T-helper 2 cell (primary cell): ENCODE results near the gene SLC38A11.

ENCODE experiments used
- DNase-seq, 5 experiments: peaks; one replicate each; pipeline versions ENCODE4 v3.0.0 to v3.0.0-alpha.2; 2012 to 2022

The SLC38A11 gene

DNA sequence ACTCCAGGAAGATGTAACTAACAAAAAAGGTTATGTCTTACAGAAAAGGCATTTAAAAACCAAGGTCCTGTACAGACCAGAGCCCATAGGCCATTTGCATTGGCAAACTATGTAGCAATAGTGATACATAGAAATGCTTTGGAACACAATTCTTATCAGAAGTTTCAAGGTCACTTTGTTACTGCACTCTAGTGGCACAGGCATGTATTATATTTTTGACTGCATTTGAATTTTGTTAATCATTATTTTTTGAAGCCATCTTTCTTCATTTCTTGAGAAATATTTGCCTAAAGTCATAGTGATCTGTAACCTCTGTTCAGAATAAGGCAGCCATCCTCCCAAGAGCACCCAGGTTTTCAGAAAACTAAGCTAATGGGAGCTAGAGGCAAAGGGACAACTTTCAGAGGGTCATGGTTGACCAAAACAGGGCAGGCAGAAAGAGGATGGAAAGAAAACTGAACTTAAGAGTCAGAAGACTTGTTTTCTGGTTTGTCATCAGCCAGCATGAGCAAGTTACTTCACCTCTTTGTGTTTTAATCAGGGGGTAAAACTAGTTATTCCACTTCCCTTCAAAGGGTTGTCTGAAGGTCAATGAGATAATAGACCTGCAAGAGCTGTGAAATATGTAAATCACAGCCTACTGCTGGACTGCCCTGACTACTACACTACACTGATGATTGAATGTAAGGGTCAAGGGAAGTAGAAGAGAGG is 41.5 kb downstream of the SLC38A11 start:
- DNase-seq: peak in 1 of 5 experiments; percentile 46

DNA sequence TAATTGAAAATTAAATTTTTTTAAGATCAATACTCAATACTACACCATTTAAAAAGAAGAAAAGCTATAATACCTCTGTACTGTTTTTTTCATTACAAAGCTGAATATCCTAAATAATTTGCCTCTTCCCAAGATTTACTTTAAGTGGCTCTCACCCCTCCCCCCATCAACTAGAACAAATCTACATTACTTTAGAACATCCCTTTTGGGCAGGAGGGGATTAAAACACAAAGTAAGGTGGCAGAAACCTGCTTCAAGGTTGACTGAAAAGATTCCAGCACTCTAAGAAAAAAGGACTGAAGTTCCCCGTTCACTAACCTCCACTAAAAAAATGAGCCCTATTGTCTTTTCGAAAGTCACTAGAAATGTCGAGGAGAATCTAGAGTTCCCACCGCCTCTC is 42.3 kb downstream of the SLC38A11 start:
- no peak for DNase-seq

DNA sequence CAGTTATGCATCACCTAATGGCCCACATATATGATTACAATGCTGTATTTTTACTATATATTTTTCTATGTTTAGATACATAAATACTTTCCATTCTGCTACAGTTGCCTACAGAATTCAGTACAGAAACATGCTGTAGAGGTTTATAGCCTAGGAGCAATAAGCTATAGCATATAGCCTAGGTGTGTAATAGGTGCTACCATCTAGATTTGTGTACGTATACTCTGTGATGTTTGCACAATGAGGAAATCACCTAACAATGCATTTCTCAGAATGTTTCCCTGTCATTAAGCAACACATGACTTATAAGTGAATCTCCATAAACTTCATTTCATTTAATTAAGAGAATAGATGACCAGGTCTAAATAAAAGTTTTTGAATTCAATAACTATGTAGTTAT is 43.5 kb downstream of the SLC38A11 start:
- DNase-seq: no peak

GRCh38 chr2:164910101-164910899 is 45.0 kb downstream of the SLC38A11 start:
- peak in 1 of 5 experiments; percentile 96 for DNase-seq

DNA sequence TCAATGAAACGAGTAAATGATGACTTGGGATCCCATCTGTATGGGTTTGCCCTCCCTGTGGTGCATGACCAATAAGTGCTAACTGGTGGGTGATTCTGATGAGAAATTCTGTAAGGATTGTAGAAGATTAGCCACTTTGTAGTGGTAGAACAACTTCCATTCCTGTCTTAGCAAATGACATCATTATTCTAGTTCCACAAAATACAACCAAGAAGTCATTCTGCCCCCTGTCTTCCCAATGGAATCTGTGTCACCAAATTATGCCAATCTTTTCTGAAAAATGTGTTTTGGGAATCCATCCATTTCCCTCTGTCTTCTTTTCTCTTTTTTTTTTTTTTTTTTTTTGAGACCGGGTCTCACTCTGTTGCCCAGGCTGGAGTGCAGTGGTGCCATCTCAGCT is 48.4 kb downstream of the SLC38A11 start:
- no peak for DNase-seq

DNA sequence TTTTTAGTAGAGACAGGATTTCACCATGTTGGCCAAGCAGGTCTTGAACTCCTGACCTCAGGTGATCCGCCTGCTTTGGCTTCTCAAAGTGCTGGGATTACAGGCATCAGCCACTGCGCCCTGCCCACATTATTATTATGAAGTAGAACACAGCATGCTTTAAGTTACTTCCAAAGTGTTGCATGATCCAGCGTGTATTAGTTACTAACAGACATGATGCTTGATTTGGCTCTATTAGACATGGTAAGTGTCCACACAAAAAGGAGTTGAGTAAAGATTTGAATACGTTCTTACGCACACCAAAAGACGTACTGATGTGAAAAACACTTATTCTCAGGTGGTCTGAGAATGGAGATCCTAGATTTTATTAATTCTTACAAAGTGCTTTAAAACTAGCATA is 50.0 kb downstream of the SLC38A11 start:
- DNase-seq: no peak

- no peak for DNase-seq
Observed at GRCh38 chr2:164903951-164904350, 51.4 kb downstream of the SLC38A11 start.

- no peak for DNase-seq
Observed at GRCh38 chr2:164903204-164903603, 52.1 kb downstream of the SLC38A11 start.

GRCh38 chr2:164899121-164899520 is 56.2 kb downstream of the SLC38A11 start:
- DNase-seq: no peak

- no peak for DNase-seq
Observed at GRCh38 chr2:164898475-164898874, 56.9 kb downstream of the SLC38A11 start.

GRCh38 chr2:164897469-164898260 is 57.7 kb downstream of the SLC38A11 start:
- DNase-seq: no peak

- DNase-seq: peak in 1 of 5 experiments; percentile 88
Observed at GRCh38 chr2:164896634-164897355, 58.5 kb downstream of the SLC38A11 start.

DNA sequence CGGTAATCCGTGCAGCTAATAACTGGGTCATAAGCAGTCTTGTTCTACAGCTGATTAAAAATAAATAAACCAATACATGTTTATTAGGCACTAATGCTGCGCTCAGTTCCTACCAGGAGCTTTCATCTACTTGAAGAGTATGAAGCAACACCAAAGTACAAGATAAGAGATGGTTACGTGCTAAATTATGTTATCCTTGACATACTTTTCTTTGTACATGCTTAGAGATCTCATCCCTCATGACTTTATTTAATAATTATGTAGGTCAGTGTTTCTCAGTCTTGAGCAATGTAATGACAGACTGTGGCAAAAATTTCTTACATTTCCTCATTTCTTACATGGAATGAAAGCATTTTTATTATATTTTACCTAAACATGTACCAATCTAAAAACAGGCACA is 59.1 kb downstream of the SLC38A11 start:
- no peak for DNase-seq

DNA sequence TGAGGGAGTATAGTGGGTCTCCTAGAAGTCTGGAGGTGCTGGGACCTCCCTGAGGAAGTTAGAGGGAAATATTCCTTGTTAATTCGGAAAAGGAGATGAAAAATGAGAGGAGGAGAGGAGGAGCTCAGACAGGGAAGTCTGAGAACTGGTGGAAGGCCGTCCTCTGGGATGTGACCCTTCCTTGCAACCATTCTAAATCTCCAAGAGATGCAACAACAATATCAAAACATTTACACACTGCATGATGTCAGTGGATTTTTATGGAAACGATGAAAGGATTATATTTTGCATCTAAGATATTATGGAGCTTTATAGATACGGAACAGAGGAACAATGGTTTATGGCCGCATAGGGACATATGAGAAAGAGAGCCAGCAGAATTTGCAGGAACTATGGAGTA is 63.9 kb downstream of the SLC38A11 start:
- no peak for DNase-seq

- DNase-seq: peak in 1 of 5 experiments; percentile 30
Observed at GRCh38 chr2:164890544-164890943, 64.8 kb downstream of the SLC38A11 start.

DNA sequence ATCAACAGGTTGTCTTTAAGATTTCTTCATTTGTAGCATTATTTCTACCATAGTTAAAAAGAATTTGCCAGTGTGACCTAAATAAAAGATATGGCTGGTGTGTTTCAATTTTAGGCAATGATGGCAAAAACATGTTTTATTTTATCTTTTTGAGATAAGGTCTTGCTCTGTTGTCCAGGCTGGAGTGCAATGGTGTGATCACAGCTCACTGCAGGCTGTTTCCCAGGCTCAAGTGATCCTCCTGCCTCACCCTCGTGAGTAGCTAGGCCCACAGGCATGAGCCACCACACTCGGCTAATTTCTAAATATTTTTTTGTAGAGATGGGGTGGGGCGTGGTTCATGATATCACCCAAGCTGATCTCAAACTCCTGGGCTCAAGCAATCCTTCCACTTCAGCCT is 66.7 kb downstream of the SLC38A11 start:
- DNase-seq: no peak

- DNase-seq: no peak
Observed at GRCh38 chr2:164887434-164888144, 67.7 kb downstream of the SLC38A11 start.

- DNase-seq: no peak
Observed at GRCh38 chr2:164882276-164882675, 73.0 kb downstream of the SLC38A11 start.

DNA sequence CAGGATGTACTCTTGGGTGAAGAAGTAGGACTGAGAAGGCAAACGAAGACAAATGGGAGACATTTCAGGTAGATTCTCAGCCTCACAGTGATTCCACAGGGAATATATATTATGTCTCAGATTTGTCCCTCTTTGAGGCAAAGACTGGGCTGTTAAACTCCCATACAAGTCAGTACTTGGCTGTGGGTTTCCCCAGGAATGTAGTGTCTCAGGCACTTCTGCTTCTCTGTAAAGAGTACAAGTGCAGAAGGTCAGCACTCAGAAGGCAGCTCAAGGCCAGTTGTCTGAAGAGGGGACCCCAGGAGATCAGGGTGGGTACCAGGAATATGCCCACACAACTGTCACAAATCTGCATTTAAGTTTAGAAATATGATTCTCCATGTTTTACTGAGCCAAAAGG is 73.8 kb downstream of the SLC38A11 start:
- no peak for DNase-seq

DNA sequence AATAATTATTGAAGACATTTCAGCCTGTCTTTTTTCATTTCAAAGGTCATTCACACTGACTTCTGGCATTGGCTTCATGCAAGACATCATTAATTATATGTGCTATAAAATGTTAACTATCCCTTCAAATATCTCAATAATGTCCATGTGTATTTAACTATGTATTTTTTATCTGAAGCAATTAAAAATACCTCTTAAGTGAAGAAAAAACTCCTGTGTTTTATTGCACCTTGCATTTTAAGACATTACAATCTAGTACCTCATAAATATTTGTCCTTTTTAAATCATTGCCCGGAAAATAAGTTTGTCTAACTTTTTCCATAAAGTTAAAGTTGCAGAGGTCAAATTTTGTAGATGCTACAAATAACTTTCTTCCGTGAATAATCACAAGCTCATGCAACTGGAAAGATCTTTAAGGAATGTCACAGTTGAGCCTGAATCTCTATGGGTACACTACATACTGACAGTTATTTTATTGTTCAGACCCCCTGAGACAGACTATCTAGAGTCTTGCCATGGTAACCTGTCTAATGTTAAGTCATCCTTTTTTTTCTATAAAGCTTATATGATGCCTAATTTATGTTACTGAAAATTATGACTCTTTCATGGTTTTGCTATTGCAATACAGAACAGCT is 75.3 kb downstream of the SLC38A11 start:
- no peak for DNase-seq

DNA sequence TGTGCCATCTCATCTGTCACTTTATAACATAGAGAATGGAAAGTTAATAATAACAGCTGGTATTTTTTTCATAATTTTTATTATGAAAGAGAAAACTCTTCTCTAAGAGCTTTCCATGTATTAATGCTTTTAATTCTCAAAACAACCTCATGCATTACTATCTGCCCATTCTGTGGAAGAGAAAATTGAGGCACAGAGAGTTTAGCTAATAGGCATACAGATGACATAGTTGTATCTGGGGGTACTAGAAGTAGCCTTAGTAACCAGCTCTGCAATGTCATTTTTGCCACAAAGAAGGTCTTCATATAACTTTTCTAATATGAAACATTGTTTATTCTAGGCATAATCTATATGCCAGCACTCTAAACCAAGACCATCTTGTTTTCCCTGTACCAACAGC is 77.4 kb downstream of the SLC38A11 start:
- DNase-seq: no peak

GRCh38 chr2:164877169-164877568 is 78.2 kb downstream of the SLC38A11 start:
- no peak for DNase-seq
